ENCODE results near the gene CCDC97.
"Not testable (repeated sequence)": the region's sequence is repeated elsewhere in the genome, so short reads cannot be mapped to it uniquely, and the experiment has no call there.

Gene CCDC97

GRCh38 chr19:41366089-41366488 lies 56.1 kb downstream of the CCDC97 start:
- no peak overlapping the region for H3K4me3 ChIP-seq (replicated peaks in 1 of 2; ENCODE audit: low read depth in 2 of 2, low read length in 2 of 2)
- TF ChIP-seq, protein P1, sequence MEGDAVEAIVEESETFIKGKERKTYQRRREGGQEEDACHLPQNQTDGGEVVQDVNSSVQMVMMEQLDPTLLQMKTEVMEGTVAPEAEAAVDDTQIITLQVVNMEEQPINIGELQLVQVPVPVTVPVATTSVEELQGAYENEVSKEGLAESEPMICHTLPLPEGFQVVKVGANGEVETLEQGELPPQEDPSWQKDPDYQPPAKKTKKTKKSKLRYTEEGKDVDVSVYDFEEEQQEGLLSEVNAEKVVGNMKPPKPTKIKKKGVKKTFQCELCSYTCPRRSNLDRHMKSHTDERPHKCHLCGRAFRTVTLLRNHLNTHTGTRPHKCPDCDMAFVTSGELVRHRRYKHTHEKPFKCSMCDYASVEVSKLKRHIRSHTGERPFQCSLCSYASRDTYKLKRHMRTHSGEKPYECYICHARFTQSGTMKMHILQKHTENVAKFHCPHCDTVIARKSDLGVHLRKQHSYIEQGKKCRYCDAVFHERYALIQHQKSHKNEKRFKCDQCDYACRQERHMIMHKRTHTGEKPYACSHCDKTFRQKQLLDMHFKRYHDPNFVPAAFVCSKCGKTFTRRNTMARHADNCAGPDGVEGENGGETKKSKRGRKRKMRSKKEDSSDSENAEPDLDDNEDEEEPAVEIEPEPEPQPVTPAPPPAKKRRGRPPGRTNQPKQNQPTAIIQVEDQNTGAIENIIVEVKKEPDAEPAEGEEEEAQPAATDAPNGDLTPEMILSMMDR (IDR thresholded peaks at IDR 0.05; ENCODE audit: low read depth, low read length): peak; percentile 14
- no peak for DNase-seq (ENCODE audit: low read depth in 2 of 2)

- H3K4me3 ChIP-seq (replicated peaks in 1 of 2; ENCODE audit: low read depth in 2 of 2, low read length in 2 of 2): no peak overlapping the region
- TF ChIP-seq, protein P1 (IDR thresholded peaks at IDR 0.05; ENCODE audit: low read depth, low read length): no peak
- peak; percentile 90 to 92 for DNase-seq (ENCODE audit: low read depth in 2 of 2)
Observed at GRCh38 chr19:41367848-41368301, 57.9 kb downstream of the CCDC97 start.

GRCh38 chr19:41369769-41370168 lies 59.8 kb downstream of the CCDC97 start:
- H3K4me3 ChIP-seq (replicated peaks in 1 of 2; ENCODE audit: low read depth in 2 of 2, low read length in 2 of 2): no peak overlapping the region
- DNase-seq (ENCODE audit: low read depth in 2 of 2): no peak
- TF ChIP-seq, protein P1 (IDR thresholded peaks at IDR 0.05; ENCODE audit: low read depth, low read length): no peak

GRCh38 chr19:41371119-41371518 lies 61.1 kb downstream of the CCDC97 start:
- not testable (repeated sequence) for DNase-seq (ENCODE audit: low read depth in 2 of 2); H3K4me3 ChIP-seq (replicated peaks in 1 of 2; ENCODE audit: low read depth in 2 of 2, low read length in 2 of 2)

DNA sequence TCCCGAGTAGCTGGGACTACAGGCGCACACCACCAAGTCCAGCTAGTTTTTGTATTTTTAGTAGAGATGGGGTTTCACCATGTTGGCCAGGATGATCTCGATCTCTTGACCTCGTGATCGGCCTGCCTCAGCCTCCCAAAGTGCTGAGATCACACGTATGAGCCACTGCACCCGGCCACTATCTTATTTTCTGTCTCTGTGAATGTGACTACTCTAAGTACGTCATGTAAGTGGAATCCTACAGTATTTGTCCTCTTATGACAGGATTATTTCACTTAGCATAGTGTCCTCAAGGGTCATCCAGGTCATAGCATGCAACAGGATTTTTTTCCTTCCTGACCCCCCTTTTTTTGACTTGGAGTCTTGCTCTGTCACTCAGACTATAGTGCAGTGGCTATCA lies 61.6 kb downstream of the CCDC97 start:
- DNase-seq (ENCODE audit: low read depth in 2 of 2): no peak
- TF ChIP-seq, protein P1 (IDR thresholded peaks at IDR 0.05; ENCODE audit: low read depth, low read length): no peak
- H3K4me3 ChIP-seq (replicated peaks in 1 of 2; ENCODE audit: low read depth in 2 of 2, low read length in 2 of 2): no peak overlapping the region

- no peak overlapping the region for H3K4me3 ChIP-seq (replicated peaks in 1 of 2; ENCODE audit: low read depth in 2 of 2, low read length in 2 of 2)
- DNase-seq (ENCODE audit: low read depth in 2 of 2): no peak
- TF ChIP-seq, protein P1 (IDR thresholded peaks at IDR 0.05; ENCODE audit: low read depth, low read length): no peak
Observed at GRCh38 chr19:41372501-41372900, 62.5 kb downstream of the CCDC97 start.

GRCh38 chr19:41373993-41374392 lies 64.0 kb downstream of the CCDC97 start:
- H3K4me3 ChIP-seq (replicated peaks in 1 of 2; ENCODE audit: low read depth in 2 of 2, low read length in 2 of 2): no peak overlapping the region
- TF ChIP-seq, protein P1 (IDR thresholded peaks at IDR 0.05; ENCODE audit: low read depth, low read length): no peak
- DNase-seq (ENCODE audit: low read depth in 2 of 2): peak; percentile 87 to 96
